ENCODE measurements around the gene TMEM184A.

DNA sequence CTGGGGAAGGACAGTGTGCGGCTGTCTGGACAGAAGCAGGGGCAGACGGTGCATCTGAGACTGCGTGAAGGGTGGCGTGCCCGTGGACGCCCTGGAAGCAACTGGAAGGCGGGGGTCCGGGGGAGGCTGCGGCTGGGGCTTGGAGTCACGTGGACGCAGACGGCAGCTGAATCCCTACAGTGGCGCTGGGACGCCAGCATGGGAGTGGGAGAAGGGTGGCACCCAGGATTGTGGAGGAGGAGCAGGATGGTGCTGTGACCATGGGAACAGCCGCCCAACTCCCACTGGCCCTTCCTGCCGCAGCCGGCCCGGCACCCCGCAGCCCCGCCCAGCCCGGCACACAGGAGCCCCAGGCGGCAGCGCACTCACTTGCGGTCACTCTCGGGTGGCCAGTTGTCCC lies 61.6 kb downstream of the TMEM184A start:
- TF ChIP-seq CTCF (IDR thresholded peaks at IDR 0.05 in 2 of 3, conservative IDR thresholded peaks at IDR 0.05 in 1 of 3; ENCODE audit: control insufficient read depth in 2 of 3, extremely low read depth in 1 of 3, insufficient read depth in 1 of 3, low read depth in 3 of 3, low read length in 3 of 3), result no peak
- TF ChIP-seq RAD21 (IDR thresholded peaks at IDR 0.05; ENCODE audit: insufficient read depth, low read depth, low read length), result no peak
- no peak for TF ChIP-seq NRF1 (conservative IDR thresholded peaks at IDR 0.05; ENCODE audit: low read depth, low read length)

Measured in GM12878 (cell line).